HL-60 (cell line): ENCODE results near the gene ELMO1.

ENCODE experiments used
- DNase-seq, 2 experiments: peaks; one replicate each; pipeline ENCODE4 v3.0.0-alpha.2; 2010 to 2020; ENCODE audit warnings: low read depth in 1 of 2, low spot score in 1 of 2
- H3K27ac ChIP-seq: fragments of 250-450 bp; sonication (Bioruptor Pico); replicated peaks from 2 replicates; pipeline ENCODE4 v1.5.1; 2020; ENCODE audit warnings: mild to moderate bottlenecking, moderate library complexity
- H3K27me3 ChIP-seq: fragments of 250-450 bp; sonication (Bioruptor Pico); 2 replicates; pipeline ENCODE4 v1.5.1; 2021; ENCODE audit warnings: mild to moderate bottlenecking, moderate library complexity; ENCODE audit not compliant: insufficient read depth, poor library complexity, severe bottlenecking
- H3K4me3 ChIP-seq: replicated peaks from 2 replicates; pipeline ENCODE4 v1.5.1; 2011; ENCODE audit warnings: mild to moderate bottlenecking, control low read depth, low read length; ENCODE audit not compliant: insufficient read depth
- GABPA ChIP-seq: IDR thresholded peaks from 2 replicates; pipeline ENCODE4 v1.6.1; 2012; ENCODE audit warnings: low read depth
- POLR2AphosphoS5 ChIP-seq: IDR thresholded peaks from 2 replicates; pipeline ENCODE4 v1.6.1; 2012; ENCODE audit warnings: low read depth
- SPI1 ChIP-seq: IDR thresholded peaks from 2 replicates; pipeline ENCODE4 v1.6.1; 2012; ENCODE audit warnings: low read depth, mild to moderate bottlenecking, borderline replicate concordance
- TF ChIP-seq, protein P1 (sequence below): IDR thresholded peaks from 2 replicates; pipeline ENCODE4 v1.6.1; 2012; ENCODE audit warnings: low read depth; ENCODE audit not compliant: insufficient replicate concordance
- TF ChIP-seq, protein P2 (sequence below): IDR thresholded peaks from one replicate; pipeline ENCODE4 v1.5.1; 2011; ENCODE audit warnings: low read length, control low read depth, inconsistent platforms; ENCODE audit not compliant: insufficient read depth

ELMO1 gene

DNA sequence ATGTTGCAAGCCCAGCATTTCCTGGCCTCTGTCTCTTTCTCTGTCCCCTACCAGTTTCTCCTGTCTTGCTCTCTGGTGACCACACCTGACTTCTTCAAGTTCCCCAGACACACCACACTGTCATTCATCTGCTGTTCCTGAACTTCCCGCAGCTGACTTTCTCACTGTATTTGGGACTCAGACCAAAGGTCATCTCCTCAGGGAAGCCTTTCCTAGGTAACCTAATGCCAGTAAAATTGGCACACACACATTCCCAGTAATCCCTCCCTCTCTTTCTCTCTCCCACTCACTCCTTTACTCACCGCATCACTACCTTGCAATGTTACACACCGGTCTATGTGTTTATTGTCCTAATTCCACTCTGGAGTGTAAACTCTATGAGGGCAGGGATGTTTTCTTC, 81.7 kb downstream of the ELMO1 start:
- no peak overlapping the region for H3K27ac ChIP-seq
- DNase-seq, result no peak
- TF ChIP-seq, protein P1, sequence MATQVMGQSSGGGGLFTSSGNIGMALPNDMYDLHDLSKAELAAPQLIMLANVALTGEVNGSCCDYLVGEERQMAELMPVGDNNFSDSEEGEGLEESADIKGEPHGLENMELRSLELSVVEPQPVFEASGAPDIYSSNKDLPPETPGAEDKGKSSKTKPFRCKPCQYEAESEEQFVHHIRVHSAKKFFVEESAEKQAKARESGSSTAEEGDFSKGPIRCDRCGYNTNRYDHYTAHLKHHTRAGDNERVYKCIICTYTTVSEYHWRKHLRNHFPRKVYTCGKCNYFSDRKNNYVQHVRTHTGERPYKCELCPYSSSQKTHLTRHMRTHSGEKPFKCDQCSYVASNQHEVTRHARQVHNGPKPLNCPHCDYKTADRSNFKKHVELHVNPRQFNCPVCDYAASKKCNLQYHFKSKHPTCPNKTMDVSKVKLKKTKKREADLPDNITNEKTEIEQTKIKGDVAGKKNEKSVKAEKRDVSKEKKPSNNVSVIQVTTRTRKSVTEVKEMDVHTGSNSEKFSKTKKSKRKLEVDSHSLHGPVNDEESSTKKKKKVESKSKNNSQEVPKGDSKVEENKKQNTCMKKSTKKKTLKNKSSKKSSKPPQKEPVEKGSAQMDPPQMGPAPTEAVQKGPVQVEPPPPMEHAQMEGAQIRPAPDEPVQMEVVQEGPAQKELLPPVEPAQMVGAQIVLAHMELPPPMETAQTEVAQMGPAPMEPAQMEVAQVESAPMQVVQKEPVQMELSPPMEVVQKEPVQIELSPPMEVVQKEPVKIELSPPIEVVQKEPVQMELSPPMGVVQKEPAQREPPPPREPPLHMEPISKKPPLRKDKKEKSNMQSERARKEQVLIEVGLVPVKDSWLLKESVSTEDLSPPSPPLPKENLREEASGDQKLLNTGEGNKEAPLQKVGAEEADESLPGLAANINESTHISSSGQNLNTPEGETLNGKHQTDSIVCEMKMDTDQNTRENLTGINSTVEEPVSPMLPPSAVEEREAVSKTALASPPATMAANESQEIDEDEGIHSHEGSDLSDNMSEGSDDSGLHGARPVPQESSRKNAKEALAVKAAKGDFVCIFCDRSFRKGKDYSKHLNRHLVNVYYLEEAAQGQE, result no peak
- H3K27me3 ChIP-seq, result no peaks in the 10 kb centered on the region
- H3K4me3 ChIP-seq, result no peak overlapping the region

DNA sequence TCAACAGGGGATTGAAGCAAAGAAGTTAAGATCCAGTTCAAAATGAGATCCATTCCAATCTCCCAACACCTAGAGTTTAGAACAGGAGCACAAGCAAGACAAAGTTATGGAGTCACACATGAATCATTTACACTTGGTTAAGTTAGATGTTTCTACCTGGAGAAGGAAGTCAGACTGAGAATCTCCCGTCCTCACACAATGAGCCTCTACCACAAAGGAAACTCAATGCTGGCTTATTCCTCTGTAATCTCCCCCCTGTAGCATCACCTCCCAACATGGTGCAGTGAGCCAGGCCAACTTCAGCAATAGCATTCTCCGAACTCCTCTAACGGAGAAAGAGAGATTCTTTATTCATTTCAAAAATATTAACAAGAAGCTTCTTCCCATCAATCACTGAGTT, 82.2 kb downstream of the ELMO1 start:
- no peak overlapping the region for H3K4me3 ChIP-seq
- H3K27ac ChIP-seq, result no peak overlapping the region
- H3K27me3 ChIP-seq, result no peaks in the 10 kb centered on the region
- no peak for DNase-seq
- TF ChIP-seq, protein P2, sequence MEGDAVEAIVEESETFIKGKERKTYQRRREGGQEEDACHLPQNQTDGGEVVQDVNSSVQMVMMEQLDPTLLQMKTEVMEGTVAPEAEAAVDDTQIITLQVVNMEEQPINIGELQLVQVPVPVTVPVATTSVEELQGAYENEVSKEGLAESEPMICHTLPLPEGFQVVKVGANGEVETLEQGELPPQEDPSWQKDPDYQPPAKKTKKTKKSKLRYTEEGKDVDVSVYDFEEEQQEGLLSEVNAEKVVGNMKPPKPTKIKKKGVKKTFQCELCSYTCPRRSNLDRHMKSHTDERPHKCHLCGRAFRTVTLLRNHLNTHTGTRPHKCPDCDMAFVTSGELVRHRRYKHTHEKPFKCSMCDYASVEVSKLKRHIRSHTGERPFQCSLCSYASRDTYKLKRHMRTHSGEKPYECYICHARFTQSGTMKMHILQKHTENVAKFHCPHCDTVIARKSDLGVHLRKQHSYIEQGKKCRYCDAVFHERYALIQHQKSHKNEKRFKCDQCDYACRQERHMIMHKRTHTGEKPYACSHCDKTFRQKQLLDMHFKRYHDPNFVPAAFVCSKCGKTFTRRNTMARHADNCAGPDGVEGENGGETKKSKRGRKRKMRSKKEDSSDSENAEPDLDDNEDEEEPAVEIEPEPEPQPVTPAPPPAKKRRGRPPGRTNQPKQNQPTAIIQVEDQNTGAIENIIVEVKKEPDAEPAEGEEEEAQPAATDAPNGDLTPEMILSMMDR, result no peak
- no peak for TF ChIP-seq GABPA
- TF ChIP-seq POLR2AphosphoS5, result no peak
- TF ChIP-seq, protein P1, result no peak
- TF ChIP-seq SPI1, result no peak

DNA sequence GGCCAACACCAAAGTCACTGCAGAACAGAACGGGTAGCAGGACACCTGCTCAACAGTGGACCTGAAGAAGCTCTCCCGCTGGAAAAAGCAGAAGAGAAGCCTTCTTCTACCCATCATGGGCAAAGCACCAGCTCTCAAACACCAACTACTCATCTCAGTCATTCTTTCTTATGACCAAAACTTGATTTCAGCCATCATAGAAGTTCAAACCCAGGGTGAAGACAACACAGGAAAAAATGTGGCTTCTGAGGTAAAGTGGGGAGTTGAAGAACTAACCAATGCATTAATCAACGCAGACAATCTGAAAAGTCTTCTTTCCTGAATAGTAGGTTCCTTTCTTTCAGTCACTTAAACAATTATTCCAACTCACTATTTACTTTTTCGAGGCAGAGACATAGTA, 83.3 kb downstream of the ELMO1 start:
- H3K4me3 ChIP-seq, result no peak overlapping the region
- no peak for DNase-seq

More for the DNA sequence above, 83.3 kb downstream of the ELMO1 start:
- TF ChIP-seq GABPA (no peak), POLR2AphosphoS5 (no peak), SPI1 (no peak)
- TF ChIP-seq, protein P2, result no peak
- TF ChIP-seq, protein P1, result no peak
- no peaks in the 10 kb centered on the region for H3K27me3 ChIP-seq
- H3K27ac ChIP-seq, result no peak overlapping the region
